NCI-H1048 (cell line): ENCODE measurements around the gene ANO2.
"Not testable (repeated sequence)": the region's sequence is repeated elsewhere in the genome, so short reads cannot be mapped to it uniquely, and the experiment has no call there.

ENCODE experiments used
- DNase-seq: peaks from one replicate; lab custom pipeline; 2025; lab: John Stamatoyannopoulos, UW

The ANO2 gene

DNA sequence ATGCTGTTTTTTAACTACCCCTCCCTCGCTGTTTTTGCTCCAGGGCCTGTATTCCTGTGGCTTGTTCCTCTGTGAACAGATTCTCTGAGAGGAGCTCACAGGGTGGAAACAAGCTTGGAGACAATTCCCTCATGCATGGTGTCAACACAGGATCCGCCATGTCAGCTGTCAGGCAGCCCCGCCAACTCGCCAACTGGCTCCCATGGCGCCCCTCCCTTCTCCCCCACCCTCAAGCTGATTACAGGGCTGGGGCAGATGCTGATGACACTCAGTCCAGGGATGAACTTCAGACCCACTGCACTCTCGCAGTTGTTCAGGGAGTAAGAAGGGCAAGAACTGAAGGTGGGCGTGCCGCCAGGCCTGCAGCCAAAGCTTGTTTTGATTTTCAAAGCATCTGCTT, 283.2 kb downstream of the ANO2 start:
- DNase-seq: no peak

DNA sequence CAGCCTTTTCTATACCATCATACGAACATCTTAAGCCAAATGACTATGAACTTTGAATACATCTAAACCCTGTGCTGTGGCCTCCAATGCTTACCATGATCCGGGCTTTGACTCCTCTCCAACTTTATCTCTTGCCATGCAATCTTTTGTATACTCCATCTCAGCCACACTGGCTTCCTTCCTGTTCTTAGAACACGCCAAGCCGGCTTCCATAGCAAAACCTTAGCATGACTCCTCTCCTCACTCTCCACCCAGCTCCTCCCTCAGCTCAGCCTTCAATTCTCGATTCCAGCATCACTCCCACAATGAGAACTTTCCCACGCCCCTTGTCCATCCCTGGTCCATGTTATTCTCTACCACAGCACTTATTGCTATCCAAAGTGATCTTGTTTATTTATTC, 284.8 kb downstream of the ANO2 start:
- no peak for DNase-seq

DNA sequence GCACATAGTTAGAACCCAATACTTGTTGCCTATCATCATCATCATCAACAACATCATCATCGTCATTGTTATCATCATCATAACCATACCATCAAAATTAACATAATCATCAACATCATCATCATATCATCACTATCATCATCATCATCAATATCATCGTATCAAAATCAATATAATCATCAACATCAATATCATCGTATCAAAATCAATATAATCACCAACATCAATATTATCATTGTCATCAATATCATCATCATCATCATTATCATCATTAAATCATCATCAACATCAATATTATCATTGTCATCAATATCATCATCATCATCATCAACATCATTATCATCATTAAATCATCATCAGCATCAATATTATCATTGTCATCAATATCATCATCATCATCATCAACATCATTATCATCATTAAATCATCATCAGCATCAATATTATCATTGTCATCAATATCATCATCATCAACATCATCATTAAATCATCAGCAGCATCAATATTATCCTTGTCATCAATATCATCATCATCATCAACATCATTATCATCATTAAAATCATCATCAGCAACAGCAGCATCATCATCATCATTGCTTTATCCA, 286.6 kb downstream of the ANO2 start:
- not testable (repeated sequence) for DNase-seq

DNA sequence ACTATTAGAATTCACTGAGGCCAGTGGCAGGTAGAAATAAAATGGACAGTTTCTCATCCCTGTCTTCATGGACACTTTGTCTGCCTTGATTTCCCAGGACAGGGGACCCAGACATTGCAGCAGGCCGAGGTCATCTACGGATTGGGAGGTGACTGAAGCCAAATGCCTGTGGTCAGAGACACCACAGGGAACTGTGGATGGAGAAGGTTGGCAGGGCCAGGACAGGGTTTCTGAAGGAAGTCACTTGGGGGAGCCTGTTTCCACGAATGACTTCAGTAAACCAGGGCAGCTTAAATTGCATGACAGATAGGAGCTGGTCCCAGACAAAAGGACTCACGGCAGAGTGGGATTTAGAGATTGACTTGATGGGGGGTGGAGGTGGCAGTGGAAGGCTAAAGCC, 288.2 kb downstream of the ANO2 start:
- no peak for DNase-seq

DNA sequence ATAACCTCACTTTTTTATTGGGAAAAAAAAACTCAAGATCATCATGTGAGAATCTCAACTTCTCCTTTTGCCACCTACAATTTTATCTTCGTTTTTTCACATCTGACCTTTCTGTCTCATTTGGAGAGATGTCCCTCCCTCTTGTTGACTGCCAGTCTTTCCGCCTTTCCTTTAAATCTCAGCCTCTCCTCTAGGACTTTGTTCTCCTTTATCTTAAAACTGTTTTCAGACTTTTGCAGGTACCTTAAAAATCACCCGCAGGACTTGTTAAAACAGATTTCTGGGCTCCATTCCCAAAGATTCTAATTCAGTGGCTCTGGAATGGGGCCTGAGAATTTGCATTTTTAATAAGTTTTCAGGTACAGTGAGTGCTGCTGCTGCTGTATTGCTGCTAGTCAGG, 289.9 kb downstream of the ANO2 start:
- DNase-seq: no peak

DNA sequence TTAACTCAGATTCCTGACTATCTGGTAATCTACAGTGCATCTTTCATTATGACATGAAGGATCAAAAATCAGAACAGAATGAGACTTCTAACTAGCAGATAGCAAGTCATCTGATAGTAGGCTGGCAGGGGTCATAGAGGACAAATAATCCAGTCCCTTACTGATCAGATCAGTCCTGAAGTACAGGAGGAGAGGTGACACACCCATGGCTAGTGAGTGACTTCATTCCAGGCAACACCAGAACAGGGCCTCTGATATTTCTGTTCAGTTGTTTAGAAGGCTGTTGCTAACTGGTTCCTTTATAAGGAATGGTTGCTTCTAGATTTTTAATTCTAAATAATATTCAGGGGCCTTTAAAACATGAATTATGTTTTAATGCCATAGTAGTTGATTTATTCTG, 291.0 kb downstream of the ANO2 start:
- no peak for DNase-seq

DNA sequence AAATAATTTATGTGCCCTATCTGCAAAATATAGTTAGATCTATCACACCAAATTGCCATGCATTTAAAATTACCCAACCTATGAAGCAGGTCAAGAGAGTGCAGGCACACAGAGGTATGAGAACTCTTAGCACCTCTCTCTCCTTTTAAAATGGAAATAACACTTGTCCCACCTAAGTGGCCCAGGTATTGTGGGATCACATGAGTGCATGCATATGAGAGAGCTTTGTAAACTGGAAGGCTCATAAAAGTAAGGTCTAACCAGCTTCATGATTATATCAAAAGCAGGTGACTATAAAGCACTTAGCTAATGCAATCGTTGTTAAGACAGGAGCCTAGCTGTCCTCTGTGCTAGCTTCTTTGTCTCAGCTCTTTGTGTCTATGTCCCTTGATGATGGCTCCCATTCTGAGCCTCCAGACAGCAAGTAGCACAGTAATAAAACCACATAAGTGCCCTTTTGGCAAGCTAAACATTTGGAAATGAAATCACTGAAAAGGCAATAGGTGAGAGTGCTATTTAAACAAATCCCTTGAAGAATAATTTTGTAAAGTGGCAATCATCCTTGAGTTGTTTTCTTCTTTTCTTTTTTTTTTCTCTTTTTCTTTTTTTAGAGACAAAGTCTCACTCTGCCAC, 294.1 kb downstream of the ANO2 start:
- DNase-seq: no peak

DNA sequence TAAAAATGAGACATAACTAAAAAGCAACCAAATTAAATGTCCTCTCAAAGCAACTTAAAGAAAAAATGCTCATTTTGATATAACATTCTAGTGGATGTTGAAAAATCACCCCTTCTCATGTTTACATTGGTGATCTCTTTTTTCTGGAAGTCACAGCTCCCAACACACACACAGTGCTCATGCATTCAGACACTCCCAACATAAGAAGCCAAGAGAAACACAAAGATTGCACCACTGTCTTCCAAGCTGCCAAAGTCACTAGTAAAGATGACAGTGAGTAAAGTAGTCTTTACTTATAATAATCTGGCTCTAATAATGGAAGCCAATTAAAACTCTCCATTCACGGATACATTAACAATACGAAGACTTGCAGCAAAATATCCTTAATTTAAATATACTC, 294.8 kb downstream of the ANO2 start:
- DNase-seq: no peak

DNA sequence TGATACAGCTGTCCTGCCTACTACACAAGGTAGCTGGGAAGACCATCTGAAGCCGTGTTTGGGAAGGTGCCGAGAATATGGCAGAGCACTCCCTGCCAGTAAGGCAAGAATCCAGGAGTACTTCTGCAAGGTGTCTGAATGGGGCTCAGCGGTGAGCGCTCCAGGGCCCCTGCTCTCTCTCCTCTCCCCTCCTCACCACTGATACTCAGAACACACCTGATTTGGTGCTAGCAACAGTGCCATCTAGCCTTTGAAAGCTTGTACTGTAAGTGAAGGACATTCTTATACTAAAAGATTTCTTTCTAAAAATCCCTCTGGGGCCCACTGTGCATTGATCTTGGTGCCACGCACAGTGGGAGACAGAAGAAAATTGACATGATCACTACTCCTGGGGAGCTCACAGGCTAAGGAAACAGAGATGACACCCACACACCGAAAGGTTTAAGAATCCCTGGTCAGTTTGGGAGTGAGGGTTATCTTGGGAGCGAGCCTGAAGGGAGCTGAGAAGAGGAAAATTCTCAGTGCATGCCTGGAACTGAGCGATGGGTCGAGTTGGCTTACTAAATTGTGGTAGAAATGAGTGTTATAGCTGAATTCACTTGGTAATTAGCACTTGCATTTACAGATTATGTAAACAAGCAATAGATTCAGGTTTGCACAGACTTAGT, 296.2 kb downstream of the ANO2 start:
- no peak for DNase-seq

DNA sequence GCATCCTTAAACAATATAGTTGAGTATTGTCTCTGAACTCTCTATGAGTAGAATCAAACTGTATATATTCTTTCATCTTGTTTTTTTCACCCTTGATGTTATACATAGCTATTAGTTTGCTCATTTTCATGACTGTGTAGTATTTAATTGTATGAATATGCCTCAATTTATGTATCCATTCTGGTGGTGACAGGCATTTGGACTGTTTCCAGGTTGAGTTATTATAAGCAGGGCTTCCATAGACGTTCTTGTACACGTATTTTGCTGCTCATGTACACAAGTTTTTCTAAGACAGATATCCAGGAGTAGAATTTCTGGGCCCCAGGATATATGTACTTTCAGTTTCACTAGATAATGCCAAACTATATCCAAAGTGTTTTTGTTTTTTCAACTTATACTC, 301.8 kb downstream of the ANO2 start:
- no peak for DNase-seq

DNA sequence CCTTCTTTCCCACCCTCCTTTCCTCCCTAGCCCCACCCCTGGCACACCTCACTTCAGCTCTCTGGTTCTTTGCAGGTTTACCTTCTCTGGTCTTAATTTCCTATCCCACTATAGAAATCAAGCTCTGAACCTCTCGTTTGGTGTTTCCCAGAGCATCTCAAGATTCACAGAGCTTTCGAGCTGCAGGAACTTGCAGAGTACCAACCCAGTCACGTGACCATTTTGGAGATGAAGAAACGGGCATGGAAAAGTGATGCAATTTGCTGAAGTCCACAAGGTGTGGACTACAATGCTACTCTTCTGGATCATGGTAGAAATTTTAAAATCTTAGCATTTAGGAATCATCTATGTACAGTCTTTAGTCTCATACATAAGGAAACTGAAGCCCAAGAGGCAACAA, 307.4 kb downstream of the ANO2 start:
- no peak for DNase-seq

DNA sequence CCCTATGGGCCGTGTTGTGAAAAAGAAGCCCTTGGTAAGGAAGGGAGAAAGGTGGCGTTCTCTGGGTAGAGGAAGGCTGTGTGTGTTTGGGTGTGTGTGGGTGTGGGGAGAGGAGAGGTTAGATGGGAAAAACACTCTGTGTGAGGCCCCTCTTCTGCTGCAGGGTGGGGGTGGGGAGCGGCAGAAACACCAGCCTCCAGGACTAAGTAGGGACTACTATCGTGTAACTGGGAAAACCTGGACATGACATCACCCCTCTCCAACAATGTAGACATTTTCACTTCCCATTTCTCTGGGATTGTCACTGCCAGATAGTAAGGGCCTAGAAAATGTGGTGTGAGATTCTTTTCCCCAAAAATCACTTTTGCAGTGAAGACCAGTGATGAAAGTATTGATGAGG, 308.2 kb downstream of the ANO2 start:
- DNase-seq: no peak

DNA sequence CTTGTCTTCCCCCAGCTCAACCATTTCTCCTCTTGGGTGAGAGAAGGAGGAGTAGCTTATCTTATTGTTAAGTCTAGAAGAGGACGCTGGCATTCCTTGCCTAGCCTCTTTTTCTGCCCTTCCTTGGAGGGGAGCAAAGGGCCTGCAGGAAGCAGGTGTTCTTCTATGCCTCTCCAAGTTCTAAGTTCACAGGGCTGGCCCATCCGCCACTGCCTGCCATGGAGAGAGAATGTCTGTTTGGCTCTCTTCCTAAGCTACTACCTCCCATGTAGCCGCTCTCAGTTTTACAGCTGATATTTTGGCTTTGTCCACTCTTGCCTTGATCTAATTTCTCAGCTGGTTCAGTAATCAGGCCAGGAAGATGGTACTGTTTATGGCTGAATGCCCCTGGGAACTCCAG, 312.0 kb downstream of the ANO2 start:
- DNase-seq: no peak

DNA sequence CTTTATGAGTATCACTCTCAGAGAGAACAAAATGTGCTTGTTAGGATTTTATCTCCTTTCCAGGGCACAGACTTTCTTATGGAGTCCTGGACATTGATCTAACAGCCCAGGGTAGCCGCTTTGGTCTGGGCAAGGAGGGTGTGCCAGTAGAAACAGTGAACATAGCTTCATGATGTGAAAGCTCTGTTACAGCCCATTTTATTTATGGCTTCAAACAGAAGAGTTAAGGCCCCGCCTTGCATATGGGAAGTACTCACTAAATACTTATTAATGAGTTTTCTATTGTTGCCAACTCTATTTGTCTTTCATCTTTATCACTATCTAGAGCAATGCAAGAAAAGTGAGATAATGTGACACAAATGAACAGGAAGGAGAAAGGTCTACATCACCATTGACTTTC, 312.6 kb downstream of the ANO2 start:
- no peak for DNase-seq

DNA sequence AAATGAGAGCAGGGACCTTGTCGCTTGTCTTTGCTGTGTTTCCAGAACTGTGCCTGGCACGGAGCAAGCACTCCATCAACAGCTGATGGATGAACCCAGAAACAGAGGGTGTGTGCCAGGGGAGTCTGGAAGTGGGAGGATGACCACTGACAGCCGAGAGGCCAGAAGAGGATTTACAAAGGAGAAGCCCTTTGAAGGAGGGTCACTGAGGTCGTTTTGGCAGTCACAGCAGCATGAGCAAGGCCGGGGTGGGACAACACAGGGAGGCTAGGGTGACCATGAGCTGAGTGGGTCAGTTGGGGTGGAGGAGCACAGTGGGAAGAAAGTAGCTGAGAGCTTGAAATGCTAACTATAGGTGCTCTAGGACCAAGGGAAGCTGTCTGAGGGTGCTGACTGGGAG, 313.6 kb downstream of the ANO2 start:
- DNase-seq: no peak

DNA sequence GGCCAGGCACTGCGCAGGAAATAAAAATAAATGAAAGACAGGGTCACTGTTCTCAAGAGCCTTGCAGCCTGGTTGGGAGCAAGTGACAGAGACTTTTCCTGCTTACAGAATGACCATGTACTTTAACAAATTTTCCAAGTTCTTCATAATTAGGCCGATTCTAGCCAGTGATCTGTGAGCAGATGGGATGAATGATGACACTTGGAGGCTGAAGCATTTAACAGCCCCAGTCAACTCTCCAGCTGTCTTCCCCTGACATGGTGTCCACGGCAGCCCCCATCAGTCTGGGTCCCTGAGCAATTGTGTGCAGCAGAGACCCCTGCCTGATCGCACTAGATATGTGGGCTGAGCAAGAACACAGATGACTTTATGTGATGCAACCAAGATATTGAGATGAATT, 314.3 kb downstream of the ANO2 start:
- no peak for DNase-seq

DNA sequence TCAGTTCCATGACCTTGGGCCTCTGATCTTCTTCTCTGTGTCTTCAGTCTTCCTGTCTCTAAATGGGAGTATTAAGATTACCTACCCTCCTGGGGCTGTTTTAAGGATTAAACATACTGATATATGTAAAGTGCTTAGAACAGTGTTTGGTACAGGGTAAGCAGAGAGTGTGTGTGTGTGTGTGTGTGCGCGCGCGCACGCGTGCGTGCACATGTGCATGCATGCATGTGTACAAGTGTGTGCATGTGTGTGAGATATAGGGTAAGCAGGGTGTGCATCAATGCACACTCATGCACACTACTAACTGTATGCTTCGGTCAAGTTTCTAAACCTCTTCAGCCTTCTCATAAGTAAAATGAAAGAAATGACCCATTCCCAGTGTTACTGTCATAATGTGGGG, 316.6 kb downstream of the ANO2 start:
- no peak for DNase-seq

DNA sequence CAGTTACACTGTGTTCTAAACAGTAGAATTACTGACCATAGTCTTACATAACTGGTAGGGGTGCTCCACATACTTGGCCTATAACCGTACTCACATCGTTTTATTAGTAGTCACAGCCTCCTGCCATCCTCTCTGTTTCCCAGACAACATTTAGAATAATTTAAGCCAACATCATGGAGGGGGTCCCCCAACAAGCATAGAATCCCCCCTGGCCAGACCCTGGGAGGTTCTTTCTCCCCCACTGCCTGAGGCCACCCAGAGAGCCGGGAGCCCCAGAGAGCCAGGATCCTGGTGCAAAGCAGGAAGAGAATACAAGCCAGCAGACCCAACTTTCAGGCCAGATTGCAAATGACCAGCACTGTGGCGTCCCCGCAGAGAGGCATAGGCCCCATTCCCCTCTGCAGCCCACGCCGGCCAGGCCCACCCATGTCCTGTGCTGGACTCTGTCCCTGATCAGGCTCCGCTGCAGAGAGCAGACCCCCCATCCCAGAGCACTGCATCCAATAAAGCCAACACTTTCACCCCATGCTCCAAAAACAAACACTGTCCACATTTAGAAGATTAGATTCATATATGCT, 317.9 kb downstream of the ANO2 start:
- no peak for DNase-seq

DNA sequence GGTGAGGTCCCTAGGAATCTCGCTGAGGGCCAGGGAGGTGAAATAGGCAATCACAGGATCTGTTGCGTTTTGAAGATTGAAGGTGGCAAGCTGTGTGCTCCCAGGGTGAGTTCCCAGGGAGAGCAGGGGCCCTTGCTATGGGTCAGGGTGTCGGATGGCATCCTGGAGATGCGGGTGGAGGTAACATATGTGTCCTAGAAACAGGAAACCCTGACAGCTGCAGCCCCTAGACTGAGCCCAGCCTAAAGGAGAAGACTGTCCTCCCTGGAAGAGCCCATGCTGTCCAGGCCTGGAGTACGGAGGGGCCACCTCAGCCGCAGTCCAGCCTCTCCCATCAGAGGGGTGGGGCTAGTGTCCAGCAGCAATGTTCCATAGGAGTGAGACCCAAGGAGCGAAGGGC, 318.9 kb downstream of the ANO2 start:
- DNase-seq: no peak

DNA sequence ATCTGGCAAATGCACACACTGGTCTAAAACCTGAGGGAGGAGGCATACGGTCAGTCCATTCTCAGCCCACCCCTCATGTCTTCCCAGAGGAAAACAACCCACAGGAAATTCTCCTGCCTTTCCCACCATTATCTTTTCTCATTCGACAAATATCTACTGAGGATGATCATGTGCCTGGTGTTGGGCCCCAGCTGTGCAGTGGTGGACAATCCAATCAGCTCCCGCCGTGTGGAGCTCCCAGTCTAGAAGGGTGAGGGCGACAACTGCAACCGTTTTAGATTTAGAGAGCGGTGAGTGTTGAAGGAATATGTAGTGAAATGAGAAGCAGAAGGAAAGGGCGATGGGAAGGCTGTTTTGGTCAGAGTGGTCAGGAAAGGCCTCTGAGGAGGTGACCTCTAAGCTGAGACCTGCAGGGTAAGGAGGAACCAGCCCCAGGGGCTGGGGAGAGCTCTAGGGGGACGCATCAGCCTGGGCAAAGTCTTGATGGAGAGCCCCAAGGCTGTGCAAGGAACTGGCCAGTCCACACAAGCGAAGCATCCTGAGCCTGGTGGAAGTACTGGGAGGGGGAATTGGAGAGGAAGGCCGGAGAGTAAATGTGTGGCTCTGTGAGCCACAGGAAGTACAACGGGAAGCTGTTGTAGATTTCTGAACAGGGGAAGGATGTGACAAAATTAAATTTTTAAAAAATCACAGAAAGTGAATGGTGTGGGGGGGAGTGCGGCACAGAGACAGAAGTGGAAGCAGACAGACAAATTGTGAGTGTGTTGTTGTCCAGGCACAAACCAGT, 320.4 kb downstream of the ANO2 start:
- DNase-seq: no peak

DNA sequence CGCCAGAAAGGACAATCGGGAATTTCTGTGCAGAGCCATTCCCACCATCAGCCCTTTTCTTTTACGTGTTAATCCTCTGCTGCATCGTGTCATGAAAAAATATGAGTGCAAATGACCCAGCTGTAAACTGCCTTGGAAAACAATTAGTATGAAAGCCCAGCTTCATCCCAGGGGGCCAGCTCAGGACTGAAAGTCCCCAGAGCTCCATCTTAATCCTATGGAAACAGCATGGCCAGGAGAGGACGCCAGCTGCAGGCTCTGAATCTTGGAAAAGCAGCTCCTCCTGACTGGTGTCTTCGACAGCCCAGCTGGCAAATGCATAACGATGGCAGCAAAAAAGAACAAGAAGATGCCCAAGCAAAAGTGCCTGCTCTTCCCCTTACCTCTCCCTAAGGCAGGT, 321.6 kb downstream of the ANO2 start:
- DNase-seq: no peak

DNA sequence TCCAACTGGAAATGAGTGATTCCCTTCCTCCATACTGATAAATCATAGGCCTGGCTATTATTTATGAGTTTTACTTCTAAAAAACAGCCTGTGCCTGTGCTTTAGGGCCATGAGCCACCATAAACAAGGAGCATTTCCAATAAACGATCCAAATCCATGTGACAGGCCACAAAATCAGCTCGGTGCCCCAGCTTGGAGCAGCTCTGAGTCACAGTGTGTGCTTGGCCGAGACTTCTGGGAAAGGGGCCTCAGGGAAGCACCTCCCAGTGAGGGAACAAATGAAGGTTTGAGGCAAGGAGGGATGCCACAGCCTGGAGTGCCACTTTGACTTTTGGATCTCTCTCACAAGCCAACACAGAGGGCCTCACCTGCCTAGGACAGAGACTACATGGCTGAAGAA, 322.8 kb downstream of the ANO2 start:
- DNase-seq: no peak

DNA sequence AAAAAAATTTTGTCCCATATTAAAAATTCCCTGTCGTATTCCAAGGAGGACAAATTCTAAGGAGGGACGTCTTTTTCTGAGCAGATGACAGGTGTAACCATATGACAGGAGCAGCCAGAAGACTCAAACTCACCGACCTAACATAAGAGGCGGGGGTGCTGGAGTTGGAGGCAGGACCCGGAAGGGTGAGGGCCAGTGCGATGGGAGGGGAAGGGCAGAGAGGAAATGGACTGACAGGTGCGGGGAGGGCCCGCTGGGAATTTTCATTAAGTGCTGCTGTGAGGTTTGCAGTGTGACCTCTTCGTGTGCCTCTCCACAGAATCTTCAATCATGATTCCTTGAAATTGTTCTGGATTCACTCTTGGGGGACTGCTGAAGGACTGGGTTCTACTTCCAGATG, 323.7 kb downstream of the ANO2 start:
- DNase-seq: no peak
